ENCODE data around the gene DDX27. TPM values are rescaled to one million over a fixed set of nuclear protein-coding genes. Genes with fewer than 3 reads are reported as not detected.

The DDX27 gene
- total RNA-seq, 2 experiments from 2014 or later, result 63.1 to 64.8 TPM

DNA sequence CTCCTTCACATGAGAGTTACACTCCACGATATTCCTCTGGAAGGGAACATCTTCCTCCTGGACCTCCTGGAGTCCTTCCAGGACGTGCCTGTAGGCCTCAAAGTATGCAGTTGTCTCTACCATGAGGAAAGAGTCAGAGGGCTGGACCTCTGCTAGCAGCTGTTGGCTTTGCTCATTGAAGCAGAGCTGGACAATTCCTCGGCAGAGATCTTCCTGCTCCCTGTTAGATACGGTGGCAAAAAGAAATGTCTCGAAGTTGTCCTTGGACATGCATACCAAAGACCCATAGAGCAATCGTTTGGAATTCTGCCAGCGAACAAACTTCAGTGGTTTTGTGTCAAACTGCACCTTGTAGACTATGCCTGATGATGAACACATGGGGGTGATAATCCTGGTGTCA, 51.0 kb downstream of the DDX27 start:
- ChIA-PET CTCF (no interaction called here), POLR2A (interaction anchor here (1.3 kb wide), 1 partner anchor 13 kb away, joined by 4 read pairs; no protein-coding TSS in a partner anchor)

- POLR2A ChIA-PET, result interaction anchor here (1.0 kb wide), 1 partner anchor 12 kb away, joined by 6 read pairs; no protein-coding TSS in a partner anchor
- CTCF ChIA-PET, result no interaction called here
Observed at GRCh38 chr20:49270736-49271135, 51.5 kb downstream of the DDX27 start.

GRCh38 chr20:49272654-49273053, 53.4 kb downstream of the DDX27 start:
- POLR2A ChIA-PET, result interaction anchor here (0.6 to 0.7 kb wide), 2 partner anchors 30 to 174 kb away, joined by 3 to 7 read pairs; no protein-coding TSS in a partner anchor
- CTCF ChIA-PET, result no interaction called here

GRCh38 chr20:49273696-49274277, 54.6 kb downstream of the DDX27 start:
- ChIA-PET POLR2A (interaction anchor here (0.5 kb wide), 1 partner anchor 480 kb away, joined by 4 read pairs; no protein-coding TSS in a partner anchor), CTCF (interaction anchor here (0.7 kb wide), 1 partner anchor 57 kb away, joined by 3 read pairs; no protein-coding TSS in a partner anchor)

DNA sequence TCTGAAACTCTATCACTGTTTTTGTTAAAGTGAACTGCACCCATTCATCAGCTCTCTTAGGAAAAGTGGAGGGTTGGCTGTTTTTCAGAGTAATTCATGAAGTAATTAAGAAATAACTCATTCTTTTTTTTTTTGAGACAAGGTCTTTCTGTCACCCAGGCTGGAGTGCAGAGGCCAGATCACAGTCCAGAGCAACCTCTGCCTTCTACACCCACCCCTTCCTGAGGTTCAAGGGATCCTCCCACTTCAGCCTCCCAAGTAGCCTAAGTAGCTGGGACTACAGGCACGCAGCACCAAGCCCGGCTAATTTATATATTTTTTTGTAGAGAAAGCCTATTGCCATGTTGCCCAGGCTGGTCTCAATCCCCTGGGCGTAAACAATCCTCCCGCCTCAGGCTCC, 56.0 kb downstream of the DDX27 start:
- ChIA-PET CTCF (interaction anchor here (0.6 kb wide), 1 partner anchor 39 kb away, joined by 3 read pairs; no protein-coding TSS in a partner anchor), POLR2A (interaction anchor here (0.6 to 2.0 kb wide), 6 partner anchors 8 to 45 kb away, joined by 3 to 9 read pairs (median 3); no protein-coding TSS in a partner anchor)

- ChIA-PET POLR2A (interaction anchor here (0.6 to 2.0 kb wide), 5 partner anchors 8 to 542 kb away, joined by 3 to 9 read pairs (median 4); no protein-coding TSS in a partner anchor), CTCF (interaction anchor here (1.0 to 1.8 kb wide), 3 partner anchors 30 to 109 kb away, joined by 3 to 6 read pairs (median 5); no protein-coding TSS in a partner anchor)
Observed at GRCh38 chr20:49275636-49276035, 56.4 kb downstream of the DDX27 start.

DNA sequence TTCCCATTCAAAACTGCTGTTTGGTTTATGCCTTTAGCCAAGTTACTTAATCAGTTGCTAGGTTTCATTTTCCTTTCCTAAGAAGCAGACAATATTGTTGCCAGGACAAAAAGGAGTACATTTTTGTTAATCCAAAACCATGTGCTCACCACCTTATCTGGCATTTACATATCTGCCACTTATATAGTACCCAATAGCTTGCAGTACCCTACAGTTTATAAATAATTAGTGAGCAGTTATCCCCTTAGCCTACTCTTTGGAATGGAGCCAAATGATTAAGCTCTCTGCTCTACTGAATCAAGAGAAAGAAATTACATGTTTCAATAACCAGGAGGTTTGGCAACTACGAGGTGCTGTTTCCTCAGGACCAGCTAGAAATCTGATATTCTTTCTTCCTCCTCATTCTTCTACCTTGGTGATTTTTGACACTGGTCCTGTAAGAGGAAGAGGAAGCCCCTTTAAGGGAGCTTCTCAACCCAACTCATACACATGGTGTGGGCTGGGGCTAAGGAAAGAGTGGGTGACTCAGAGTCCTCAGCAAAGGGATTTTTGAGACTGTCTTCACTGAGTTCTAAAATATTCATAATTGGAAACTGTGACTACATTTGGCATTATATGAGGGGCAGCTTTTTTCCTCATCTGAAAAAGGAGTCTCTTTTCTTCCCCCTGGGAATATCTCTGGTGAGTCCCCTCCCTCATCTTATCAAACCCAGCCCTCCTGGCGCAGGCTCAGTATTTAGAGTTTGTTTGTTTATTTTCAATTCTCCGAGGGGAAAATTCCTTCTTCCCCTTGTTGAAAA, 57.1 kb downstream of the DDX27 start:
- ChIA-PET CTCF (interaction anchor here (0.6 to 1.8 kb wide), 6 partner anchors 19 to 131 kb away, joined by 3 to 6 read pairs (median 3); no protein-coding TSS in a partner anchor), POLR2A (interaction anchor here (0.6 to 2.0 kb wide), 8 partner anchors 9 to 542 kb away, joined by 3 to 9 read pairs (median 6); partner anchors contain the start of gene STAU1)

- ChIA-PET POLR2A (interaction anchor here (0.8 to 2.0 kb wide), 8 partner anchors 10 to 318 kb away, joined by 3 to 9 read pairs (median 4); partner anchors contain the start of gene STAU1), CTCF (interaction anchor here (0.7 to 1.8 kb wide), 4 partner anchors 20 to 107 kb away, joined by 3 to 6 read pairs (median 4); no protein-coding TSS in a partner anchor)
Observed at GRCh38 chr20:49276961-49277785, 58.0 kb downstream of the DDX27 start.

DNA sequence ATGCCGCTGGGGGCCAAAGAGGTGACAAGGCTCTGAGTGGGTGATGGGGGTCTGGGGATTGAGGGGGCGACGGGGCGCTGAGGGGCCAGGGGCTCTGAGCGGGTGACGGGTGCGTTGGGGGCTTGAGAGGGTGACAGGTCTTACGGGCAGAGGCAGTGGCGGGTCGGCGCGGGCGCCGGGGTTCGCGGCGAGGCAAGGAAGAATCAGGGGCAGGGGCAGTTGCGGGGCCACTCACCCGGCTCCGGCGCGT, 58.5 kb downstream of the DDX27 start:
- ChIA-PET CTCF (no interaction called here), POLR2A (interaction anchor here (0.8 to 1.1 kb wide), 3 partner anchors 9 to 231 kb away, joined by 3 to 4 read pairs (median 3); no protein-coding TSS in a partner anchor)

GRCh38 chr20:49278036-49278817, 59.0 kb downstream of the DDX27 start, which contains the start of gene ZNFX1:
ZNFX1 (minus strand) TSS chr20:49278057; CDS start chr20:49275839, 2,218 bp downstream.
- POLR2A ChIA-PET, result interaction anchor here (0.8 to 1.2 kb wide), 5 partner anchors 9 to 313 kb away, joined by 3 to 4 read pairs (median 3); no protein-coding TSS in a partner anchor

DNA sequence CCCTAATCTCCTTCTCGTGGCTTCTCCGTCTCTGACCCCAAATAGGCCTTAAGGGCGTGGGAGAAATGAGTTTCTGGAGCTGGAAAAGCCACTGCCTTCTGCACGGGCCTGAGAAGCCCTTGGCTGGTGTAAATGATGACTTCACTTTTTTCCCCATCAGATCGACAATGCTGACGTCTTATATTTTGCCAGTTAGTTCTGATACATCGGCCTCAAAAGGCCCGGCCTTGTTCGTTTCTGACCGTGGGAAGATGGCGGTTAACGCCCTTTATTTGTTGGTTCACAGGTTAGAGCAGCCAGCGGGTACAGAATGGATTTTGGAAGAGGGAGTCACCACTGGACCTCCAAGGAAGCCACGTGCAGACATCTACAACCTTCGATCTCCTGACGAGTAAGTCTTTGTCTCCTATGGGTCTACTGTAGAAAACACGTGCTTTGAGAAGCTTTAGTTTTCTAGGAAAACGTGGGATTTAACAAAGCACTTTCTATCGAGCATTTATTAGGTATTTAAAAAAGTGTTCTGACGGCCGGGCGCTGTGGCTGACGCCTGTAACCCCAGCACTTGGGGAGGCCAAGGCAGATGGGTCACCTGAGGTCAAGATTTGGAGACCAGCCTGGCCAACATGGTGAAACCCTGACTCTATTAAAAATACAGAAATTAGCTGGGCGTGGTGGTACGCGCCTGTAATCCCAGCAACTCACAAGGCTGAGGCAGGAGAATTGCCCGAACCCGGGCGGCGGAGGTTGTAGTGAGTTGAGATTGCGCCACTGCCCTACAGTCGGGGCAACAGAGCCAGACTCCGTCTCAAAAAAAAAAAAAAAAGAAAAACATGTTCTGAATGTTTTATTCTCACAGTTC, 59.8 kb downstream of the DDX27 start:
- CTCF ChIA-PET, result no interaction called here
- POLR2A ChIA-PET, result interaction anchor here (0.6 to 1.2 kb wide), 6 partner anchors 9 to 492 kb away, joined by 3 to 13 read pairs (median 4); no protein-coding TSS in a partner anchor

More at GRCh38 chr20:49278036-49278817, 59.0 kb downstream of the DDX27 start, which contains the start of gene ZNFX1:
- CTCF ChIA-PET, result no interaction called here

DNA sequence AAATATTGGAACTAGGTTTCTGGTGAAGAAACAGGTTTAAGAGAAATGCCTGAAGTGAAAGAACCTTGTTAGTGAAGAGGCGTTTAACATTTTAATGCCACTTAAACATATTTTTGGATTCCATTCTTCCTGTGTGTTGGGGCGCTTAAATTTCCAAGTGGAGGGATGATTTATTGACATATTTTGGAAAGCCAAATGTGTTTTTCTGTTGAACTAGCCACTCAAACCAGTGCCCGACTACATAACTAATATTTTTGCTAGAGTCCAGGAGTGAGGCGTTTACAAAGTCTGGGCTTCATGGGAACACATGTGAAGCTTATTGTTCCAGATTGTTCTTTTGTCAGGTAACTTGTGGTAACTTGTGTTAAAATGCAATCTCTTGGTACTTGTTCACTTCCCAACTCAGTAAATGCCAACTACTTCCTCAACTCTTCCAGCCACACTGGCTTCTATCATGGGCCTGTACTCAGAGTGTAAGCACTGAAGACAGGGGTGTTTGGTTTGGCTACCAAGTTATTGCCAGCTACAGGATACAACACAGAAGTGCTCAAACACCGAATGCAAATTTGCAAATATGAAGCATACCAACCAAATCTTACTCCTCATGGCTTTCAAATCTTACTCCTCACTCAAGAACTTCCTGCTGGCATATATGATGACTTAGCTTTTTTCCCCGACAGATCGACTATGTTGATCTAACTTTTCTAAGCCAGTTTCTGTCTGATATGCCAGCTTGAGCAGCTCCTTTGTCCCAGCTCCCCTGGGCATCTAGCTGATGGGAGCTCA, 60.7 kb downstream of the DDX27 start:
- ChIA-PET POLR2A (interaction anchor here (0.6 to 1.6 kb wide), 9 partner anchors 8 to 491 kb away, joined by 3 to 13 read pairs (median 4); no protein-coding TSS in a partner anchor), CTCF (interaction anchor here (0.6 kb wide), 1 partner anchor 22 kb away, joined by 3 read pairs; no protein-coding TSS in a partner anchor)

DNA sequence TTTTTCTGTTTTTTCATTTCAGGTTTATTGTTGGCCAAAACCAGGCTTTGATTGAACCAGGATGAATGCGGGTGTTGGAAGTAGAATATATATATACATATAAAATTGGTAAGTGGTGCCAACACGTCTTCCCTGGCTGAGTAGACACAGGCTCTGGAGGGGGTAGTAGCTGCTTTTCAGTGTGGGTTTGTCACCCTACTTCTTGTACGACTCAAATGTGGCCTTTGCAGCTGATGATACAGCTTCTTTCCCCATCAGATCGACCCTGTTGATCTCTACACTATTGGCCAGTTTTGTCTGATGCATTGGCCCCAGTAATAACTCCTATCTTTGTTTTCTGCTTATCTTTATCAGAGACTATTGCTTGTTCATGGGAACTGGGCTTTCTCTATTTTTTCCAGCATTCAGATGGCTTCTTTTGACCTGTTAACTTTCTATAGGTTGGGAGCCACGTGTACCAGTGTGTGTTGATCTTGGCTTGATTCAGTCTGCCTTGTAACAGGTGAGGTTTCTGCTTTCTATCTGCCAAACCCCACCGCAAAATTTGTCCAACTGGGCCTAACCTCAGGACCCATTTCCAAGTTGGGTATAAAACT, 61.3 kb downstream of the DDX27 start:
- CTCF ChIA-PET, result interaction anchor here (0.6 kb wide), 1 partner anchor 22 kb away, joined by 3 read pairs; no protein-coding TSS in a partner anchor
- POLR2A ChIA-PET, result interaction anchor here (0.6 to 1.6 kb wide), 7 partner anchors 9 to 454 kb away, joined by 3 to 5 read pairs (median 3); no protein-coding TSS in a partner anchor

GRCh38 chr20:49281059-49281912, 62.1 kb downstream of the DDX27 start:
- ChIA-PET POLR2A (interaction anchor here (0.6 to 1.6 kb wide), 7 partner anchors 9 to 453 kb away, joined by 3 to 5 read pairs (median 4); no protein-coding TSS in a partner anchor), CTCF (no interaction called here)

All from activated CD8-positive, alpha-beta memory T cell treated with anti-CD3 and anti-CD28 coated beads for 36 hours (primary cell).